NCI-H2227 treated with DMSO at 0.1 percent for 48 hours (cell line): ENCODE data around the gene MLXIPL.
A peak's percentile ranks its signal among the peaks of the same experiment; 100 is the strongest.
"Not testable (repeated sequence)": the region's sequence is repeated elsewhere in the genome, so short reads cannot be mapped to it uniquely, and the experiment has no call there.

Experiments
- DNase-seq: peaks from one replicate; lab custom pipeline; 2025; lab: John Stamatoyannopoulos, UW

MLXIPL gene

GRCh38 chr7:73623798-73624668, at the start of gene MLXIPL:
TSS of gene MLXIPL (minus strand) at chr7:73624522. CDS start at chr7:73624492, 30 bp downstream.
- DNase-seq = peak; percentile 80

- DNase-seq = no peak
Observed at GRCh38 chr7:73671857-73672445, 47.6 kb upstream of the MLXIPL start.

- no peak for DNase-seq
Observed at GRCh38 chr7:73671322-73671661, 47.0 kb upstream of the MLXIPL start.

GRCh38 chr7:73669858-73670385, 45.6 kb upstream of the MLXIPL start:
- DNase-seq = no peak

DNA sequence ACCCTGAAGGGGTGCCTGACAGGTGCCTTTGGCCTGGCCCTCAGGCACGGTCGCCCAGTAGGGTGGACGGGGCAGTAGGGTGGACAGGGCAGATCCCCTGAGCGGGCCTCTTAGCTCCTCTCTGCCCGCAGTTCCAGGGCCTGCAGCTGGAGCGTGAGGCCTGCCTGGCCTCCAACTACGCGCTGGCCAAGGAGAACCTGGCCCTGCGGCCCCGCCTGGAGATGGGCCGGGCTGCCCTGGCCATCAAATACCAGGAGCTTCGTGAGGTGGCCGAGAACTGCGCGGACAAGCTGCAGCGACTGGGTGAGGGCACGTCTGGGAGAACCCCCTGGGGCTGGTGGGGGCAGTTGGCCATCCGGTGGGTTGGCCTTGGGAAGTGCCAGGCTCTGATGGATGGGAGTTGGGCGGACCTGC, 45.0 kb upstream of the MLXIPL start:
- DNase-seq = no peak

- DNase-seq = no peak
Observed at GRCh38 chr7:73668886-73669230, 44.5 kb upstream of the MLXIPL start.

GRCh38 chr7:73668103-73668885, 44.0 kb upstream of the MLXIPL start:
- DNase-seq = peak; percentile 32

- peak; percentile 81 for DNase-seq
Observed at GRCh38 chr7:73667344-73668102, 43.2 kb upstream of the MLXIPL start, which contains the start of gene VPS37D. TSS of gene VPS37D (plus strand) at chr7:73667831. CDS start at chr7:73667959, 128 bp downstream.

- DNase-seq = no peak
Observed at GRCh38 chr7:73663033-73663432, 38.7 kb upstream of the MLXIPL start.

DNA sequence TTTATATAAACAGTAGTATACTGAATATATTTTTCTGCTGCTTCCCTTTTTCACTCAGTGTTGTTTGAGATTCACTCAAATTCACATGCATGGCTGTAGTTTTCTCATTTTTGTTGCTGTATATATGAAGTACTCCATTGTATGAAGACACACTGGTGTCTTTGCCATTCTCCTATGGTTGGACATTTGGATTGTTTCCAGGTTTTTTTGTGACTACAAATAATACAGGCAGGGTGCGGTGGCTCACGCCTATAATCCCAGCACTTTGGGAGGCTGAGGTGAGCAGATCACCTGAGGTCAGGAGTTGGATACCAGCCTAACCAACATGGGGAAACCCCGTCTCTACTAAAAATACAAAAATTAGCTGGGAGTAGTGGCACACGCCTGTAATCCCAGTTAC, 36.3 kb upstream of the MLXIPL start:
- DNase-seq = not testable (repeated sequence)

GRCh38 chr7:73659983-73660382, 35.7 kb upstream of the MLXIPL start:
- DNase-seq = no peak

- DNase-seq = not testable (repeated sequence)
Observed at GRCh38 chr7:73655309-73655708, 31.0 kb upstream of the MLXIPL start.

- DNase-seq = no peak
Observed at GRCh38 chr7:73652541-73652949, 28.2 kb upstream of the MLXIPL start.

DNA sequence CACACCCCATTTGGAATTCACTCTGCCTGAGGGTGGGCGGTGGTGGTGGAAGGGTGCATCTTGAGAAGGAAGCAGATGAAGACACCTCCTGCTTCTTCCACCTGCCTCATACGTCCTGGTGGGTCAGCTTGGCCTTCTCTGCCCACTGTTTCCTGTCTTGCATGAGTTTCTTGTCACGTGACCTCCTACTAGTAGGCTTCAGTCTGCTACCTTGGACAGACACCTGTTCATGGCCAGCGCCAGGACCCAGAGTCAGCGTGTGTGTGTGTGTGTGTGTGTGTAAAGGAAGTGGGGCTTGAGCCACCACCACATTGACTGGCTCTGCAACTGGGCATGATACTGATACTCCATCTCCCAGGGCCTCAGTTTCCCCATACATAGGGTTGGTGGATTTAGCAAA, 26.2 kb upstream of the MLXIPL start:
- no peak for DNase-seq

DNA sequence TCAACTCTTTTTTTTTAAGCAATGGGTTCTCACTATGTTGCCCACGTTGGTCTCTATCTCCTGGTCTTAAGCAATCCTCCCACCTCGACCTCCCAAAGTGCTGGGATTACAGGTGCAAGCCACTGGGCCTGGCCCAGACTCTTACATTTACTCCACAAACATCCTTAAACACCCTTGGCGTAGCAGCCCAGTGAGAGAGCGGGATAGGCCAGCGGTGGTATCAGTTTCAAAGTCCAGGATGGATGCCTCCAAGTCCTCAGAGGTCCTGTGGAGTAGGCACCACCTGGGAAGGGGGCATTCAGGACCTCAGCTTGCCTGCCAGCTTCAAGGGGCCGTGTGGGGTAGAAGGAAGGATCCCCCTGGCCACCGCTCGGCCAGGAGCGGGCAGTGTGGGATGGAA, 25.3 kb upstream of the MLXIPL start:
- no peak for DNase-seq

- no peak for DNase-seq
Observed at GRCh38 chr7:73648593-73649332, 24.4 kb upstream of the MLXIPL start.

GRCh38 chr7:73647725-73648592, 23.6 kb upstream of the MLXIPL start:
- no peak for DNase-seq

GRCh38 chr7:73646785-73647724, 22.7 kb upstream of the MLXIPL start:
- DNase-seq = no peak

- DNase-seq = no peak
Observed at GRCh38 chr7:73645643-73646174, 21.4 kb upstream of the MLXIPL start.
